Upper lobe of left lung (tissue), 6 donors: Measurements from ENCODE around the gene UGT1A8. TPM values are rescaled to one million over a fixed set of nuclear protein-coding genes. Genes with fewer than 3 reads are reported as not detected.

Experiments used
- ATAC-seq, 2 donors: fragments of 200-7000 bp; cut with Tn5 transposase; one replicate each; pipeline ENCODE4 v1.9.1; 2022; ENCODE audit warnings: mild to moderate bottlenecking in 2 of 2, moderate library complexity in 2 of 2; ENCODE audit not compliant: low FRiP score in 2 of 2
- DNase-seq, 2 donors: peaks; one replicate each; pipeline ENCODE4 v3.0.0-alpha.2; 2019 to 2020
- H3K27ac ChIP-seq, 4 donors: fragments of 200-600 bp; sonication (generic); one replicate each; pipeline ENCODE4 v1.5.1; 2016 to 2019
- H3K27me3 ChIP-seq, 4 donors: fragments of 200-600 bp; sonication (generic); one replicate each; pipeline ENCODE4 v1.5.1; 2017 to 2019
- H3K36me3 ChIP-seq, 4 donors: fragments of 200-600 bp; sonication (generic); one replicate each; pipeline ENCODE4 v1.5.1; 2016 to 2019
- H3K4me1 ChIP-seq, 4 donors: fragments of 200-600 bp; sonication (generic); one replicate each; pipeline ENCODE4 v1.5.1; 2018 to 2019
- H3K4me3 ChIP-seq, 4 donors: fragments of 200-600 bp; sonication (generic); one replicate each; pipeline ENCODE4 v1.5.1; 2017 to 2019; ENCODE audit warnings: mild to moderate bottlenecking in 2 of 4, moderate library complexity in 1 of 4
- H3K9me3 ChIP-seq, 4 donors: fragments of 200-600 bp; sonication (generic); one replicate each; pipeline ENCODE4 v1.5.1; 2018 to 2019
- CTCF ChIP-seq, 6 experiments: fragments of 450-650 bp in 4 of 6; fragments of 200-600 bp in 2 of 6; sonication (generic) in 2 of 6; IDR thresholded peaks; one replicate each; pipeline ENCODE4 v1.5.1; 2016 to 2019; ENCODE audit warnings: antibody characterized with exemption in 6 of 6
- EP300 ChIP-seq, 4 donors: sonication (generic); formaldehyde crosslinking; IDR thresholded peaks; one replicate each; pipeline ENCODE4 v1.5.1; 2017; ENCODE audit warnings: antibody characterized with exemption in 4 of 4, control low read depth in 2 of 4
- POLR2A ChIP-seq, 4 donors: fragments of 450-650 bp; IDR thresholded peaks; one replicate each; pipeline ENCODE4 v1.5.1; 2016 to 2017; ENCODE audit warnings: antibody characterized with exemption in 4 of 4, mild to moderate bottlenecking in 2 of 4
- POLR2AphosphoS5 ChIP-seq, 2 donors: sonication (generic); formaldehyde crosslinking; IDR thresholded peaks; one replicate each; pipeline ENCODE4 v1.5.1; 2017; ENCODE audit warnings: antibody characterized with exemption in 2 of 2
- WGBS, 2 donors: methylation state at CpG; one replicate each; pipeline ENCODE4 v1.1.5; 2017 to 2018; 5-methylcytosine and 5-hydroxymethylcytosine counted together
- total RNA-seq, 6 donors: library from RNA; depleted of rRNA in 4 of 6; stranded (reverse); fragments of >200 nt in 4 of 6; gene quantifications; one replicate each; pipeline versions ENCODE4 v1.1.0 to v1.2.1, GENCODE V29; 2016 to 2021
- donor health status: DM: no; HTN: no; CAD: no; lungs with moderate emphysema.
- donor health status: DM: no; HTN: yes; CAD: no; lungs with severe emphysema.

The UGT1A8 gene
- total RNA-seq, 6 donors from 2014 or later: not detected

GRCh38 chr2:233816334-233816733, 198.9 kb downstream of the UGT1A8 start:
- WGBS, 2 donors: 47 to 54% methylated on average over 2 of the region's 2 CpGs
- ATAC-seq: no peak

GRCh38 chr2:233816771-233817170, 199.3 kb downstream of the UGT1A8 start:
- H3K36me3 ChIP-seq: no peaks in the 10 kb centered on the region
- no peaks in the 10 kb centered on the region for H3K4me1 ChIP-seq
- H3K4me3 ChIP-seq: no peak overlapping the region
- ATAC-seq (no peak), DNase-seq (no peak)
- WGBS, 2 donors: 81% methylated on average over 4 of the region's 4 CpGs
- H3K9me3 ChIP-seq: no peaks in the 10 kb centered on the region
- H3K27me3 ChIP-seq: no peaks in the 10 kb centered on the region
- no peak overlapping the region for H3K27ac ChIP-seq
- TF ChIP-seq EP300 (IDR thresholded peaks at IDR 0.05): no peak
- no peak for TF ChIP-seq POLR2A (IDR thresholded peaks at IDR 0.05)
- TF ChIP-seq CTCF (IDR thresholded peaks at IDR 0.05): no peak
- TF ChIP-seq POLR2AphosphoS5 (IDR thresholded peaks at IDR 0.05): no peak

More at GRCh38 chr2:233816334-233816733, 198.9 kb downstream of the UGT1A8 start:
- Histone ChIP-seq H3K4me3 (no peak overlapping the region), H3K9me3 (no peaks in the 10 kb centered on the region), H3K4me1 (no peaks in the 10 kb centered on the region), H3K27me3 (no peaks in the 10 kb centered on the region), H3K36me3 (no peaks in the 10 kb centered on the region), H3K27ac (no peak overlapping the region)
- TF ChIP-seq POLR2A (IDR thresholded peaks at IDR 0.05): no peak
- no peak for DNase-seq

DNA sequence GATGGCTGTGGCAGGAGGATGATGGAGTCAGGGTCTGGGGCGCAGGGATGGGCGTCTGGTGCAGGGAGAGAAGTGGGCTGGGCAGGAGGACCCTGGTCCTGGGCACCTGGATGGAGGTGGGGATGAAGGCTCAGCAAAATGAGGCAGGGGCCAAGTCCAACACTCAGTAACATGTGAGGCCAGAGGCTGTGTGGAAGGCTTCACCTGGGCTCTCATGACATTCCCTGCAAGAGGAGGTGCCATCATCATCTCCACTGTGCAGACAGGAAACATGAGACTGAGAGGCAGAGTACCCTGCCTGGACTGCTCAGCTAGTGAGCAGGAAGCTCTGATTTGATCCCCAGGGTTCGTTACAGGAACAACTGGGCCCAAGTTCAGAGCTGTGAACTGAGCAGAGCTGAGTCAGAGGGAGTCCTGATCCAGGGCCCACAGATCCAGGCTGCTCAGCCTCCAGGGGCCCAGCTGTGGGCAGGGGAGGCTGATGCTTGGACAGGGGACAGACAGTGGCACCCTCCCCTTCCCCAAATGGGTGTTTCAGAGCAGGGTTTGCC, 200.0 kb downstream of the UGT1A8 start:
- ATAC-seq (peak in 1 of 2 donors; percentile 20), DNase-seq (peak in 1 of 2 donors; percentile 12)
- no peaks in the 10 kb centered on the region for H3K9me3 ChIP-seq
- WGBS, 2 donors: 77 to 95% methylated on average over 2 to 3 of the region's 3 CpGs
- no peak for TF ChIP-seq POLR2A (IDR thresholded peaks at IDR 0.05)
- no peak for TF ChIP-seq POLR2AphosphoS5 (IDR thresholded peaks at IDR 0.05)
- no peak for TF ChIP-seq CTCF (IDR thresholded peaks at IDR 0.05)
- no peak for TF ChIP-seq EP300 (IDR thresholded peaks at IDR 0.05)
- no peak overlapping the region for H3K27ac ChIP-seq
- no peaks in the 10 kb centered on the region for H3K4me1 ChIP-seq
- no peaks in the 10 kb centered on the region for H3K36me3 ChIP-seq
- no peaks in the 10 kb centered on the region for H3K27me3 ChIP-seq
- H3K4me3 ChIP-seq: no peak overlapping the region

DNA sequence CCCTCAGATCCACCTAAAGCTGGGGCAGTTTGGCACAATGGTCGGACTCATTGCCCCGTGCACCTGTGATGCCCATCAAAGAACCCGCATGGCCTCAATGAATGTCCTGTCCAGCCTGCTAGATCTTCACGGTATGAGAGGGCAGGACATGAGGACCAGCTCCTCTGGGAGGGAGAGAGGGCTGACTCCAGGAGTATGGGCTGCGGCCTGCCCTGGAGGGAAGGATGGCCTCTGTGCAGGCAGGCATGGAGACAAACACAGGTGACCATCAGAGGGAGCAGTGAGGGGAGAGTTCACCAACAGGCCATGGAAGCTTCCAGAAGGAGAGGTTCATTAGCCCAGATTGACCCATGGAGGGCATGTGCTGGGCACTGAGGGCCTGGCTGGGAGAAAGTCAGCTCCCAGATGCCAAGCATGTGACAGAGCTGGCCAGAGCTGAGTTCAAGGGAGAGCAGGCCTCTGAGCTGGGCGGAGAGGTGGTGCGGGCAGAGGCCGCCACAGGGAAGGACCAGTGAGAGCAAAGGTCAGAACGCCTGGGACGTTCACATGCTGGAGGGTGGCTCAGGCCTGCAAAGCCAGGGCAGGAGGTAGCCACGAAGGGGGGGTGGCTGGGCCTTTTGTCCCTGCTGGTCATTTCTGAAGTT, 200.7 kb downstream of the UGT1A8 start:
- no peak for TF ChIP-seq EP300 (IDR thresholded peaks at IDR 0.05)
- no peak for TF ChIP-seq POLR2A (IDR thresholded peaks at IDR 0.05)
- no peak for TF ChIP-seq CTCF (IDR thresholded peaks at IDR 0.05)
- TF ChIP-seq POLR2AphosphoS5 (IDR thresholded peaks at IDR 0.05): no peak
- ATAC-seq (no peak), DNase-seq (peak in 1 of 2 donors; percentile 14)
- Histone ChIP-seq H3K27ac (no peak overlapping the region), H3K27me3 (no peaks in the 10 kb centered on the region), H3K36me3 (no peaks in the 10 kb centered on the region), H3K4me1 (no peaks in the 10 kb centered on the region), H3K4me3 (no peak overlapping the region), H3K9me3 (no peaks in the 10 kb centered on the region)
- 88 to 97% methylated on average over 7 to 11 of the region's 11 CpGs for WGBS, 2 donors

GRCh38 chr2:233818639-233819621, 201.5 kb downstream of the UGT1A8 start:
- H3K27ac ChIP-seq: no peak overlapping the region
- no peaks in the 10 kb centered on the region for H3K4me1 ChIP-seq
- 74 to 93% methylated on average over 8 to 17 of the region's 17 CpGs for WGBS, 2 donors
- no peaks in the 10 kb centered on the region for H3K36me3 ChIP-seq
- H3K27me3 ChIP-seq: no peaks in the 10 kb centered on the region
- DNase-seq (peak in 1 of 2 donors; percentile 13), ATAC-seq (no peak)
- TF ChIP-seq POLR2AphosphoS5 (IDR thresholded peaks at IDR 0.05): no peak
- no peak for TF ChIP-seq CTCF (IDR thresholded peaks at IDR 0.05)
- no peak for TF ChIP-seq POLR2A (IDR thresholded peaks at IDR 0.05)
- TF ChIP-seq EP300 (IDR thresholded peaks at IDR 0.05): no peak
- no peak overlapping the region for H3K4me3 ChIP-seq
- no peaks in the 10 kb centered on the region for H3K9me3 ChIP-seq
